Activated T-cell treated with anti-CD3 and anti-CD28 coated beads, Interleukin-2, amount 50 U/mL, for 48 hours (primary cell): ENCODE data around the gene ARHGAP28.
"Not testable (repeated sequence)": the region's sequence is repeated elsewhere in the genome, so short reads cannot be mapped to it uniquely, and the experiment has no call there.

Experiments used
- DNase-seq, 2 experiments: peaks; one replicate each; pipeline ENCODE4 v3.0.0-alpha.2; 2020

The ARHGAP28 gene

GRCh38 chr18:6776188-6776587, 46.7 kb downstream of the ARHGAP28 start:
- no peak for DNase-seq

GRCh38 chr18:6777509-6777908, 48.0 kb downstream of the ARHGAP28 start:
- no peak for DNase-seq

GRCh38 chr18:6778459-6779247, 49.1 kb downstream of the ARHGAP28 start:
- no peak for DNase-seq

- DNase-seq: no peak
Observed at GRCh38 chr18:6781142-6781714, 51.7 kb downstream of the ARHGAP28 start.

- no peak for DNase-seq
Observed at GRCh38 chr18:6781796-6782195, 52.3 kb downstream of the ARHGAP28 start.

- no peak for DNase-seq
Observed at GRCh38 chr18:6782861-6783260, 53.3 kb downstream of the ARHGAP28 start.

- DNase-seq: no peak
Observed at GRCh38 chr18:6784046-6784445, 54.5 kb downstream of the ARHGAP28 start.

GRCh38 chr18:6785001-6785400, 55.5 kb downstream of the ARHGAP28 start:
- DNase-seq: no peak

- no peak for DNase-seq
Observed at GRCh38 chr18:6785411-6785810, 55.9 kb downstream of the ARHGAP28 start.

GRCh38 chr18:6792391-6792790, 62.9 kb downstream of the ARHGAP28 start:
- DNase-seq: no peak

- no peak for DNase-seq
Observed at GRCh38 chr18:6793455-6793854, 63.9 kb downstream of the ARHGAP28 start.

- no peak for DNase-seq
Observed at GRCh38 chr18:6793986-6794385, 64.5 kb downstream of the ARHGAP28 start.

- no peak for DNase-seq
Observed at GRCh38 chr18:6795307-6795706, 65.8 kb downstream of the ARHGAP28 start.

GRCh38 chr18:6796511-6796910, 67.0 kb downstream of the ARHGAP28 start:
- no peak for DNase-seq

- DNase-seq: no peak
Observed at GRCh38 chr18:6797171-6797570, 67.7 kb downstream of the ARHGAP28 start.

GRCh38 chr18:6798896-6799295, 69.4 kb downstream of the ARHGAP28 start:
- DNase-seq: no peak

- not testable (repeated sequence) for DNase-seq
Observed at GRCh38 chr18:6800309-6800708, 70.8 kb downstream of the ARHGAP28 start.

GRCh38 chr18:6807515-6808257, 78.2 kb downstream of the ARHGAP28 start:
- DNase-seq: no peak

GRCh38 chr18:6810191-6810590, 80.7 kb downstream of the ARHGAP28 start:
- DNase-seq: no peak

- no peak for DNase-seq
Observed at GRCh38 chr18:6811816-6812215, 82.3 kb downstream of the ARHGAP28 start.

- DNase-seq: no peak
Observed at GRCh38 chr18:6814882-6815425, 85.4 kb downstream of the ARHGAP28 start.

- no peak for DNase-seq
Observed at GRCh38 chr18:6816154-6816553, 86.6 kb downstream of the ARHGAP28 start.

GRCh38 chr18:6819332-6819731, 89.8 kb downstream of the ARHGAP28 start:
- no peak for DNase-seq

GRCh38 chr18:6820314-6820713, 90.8 kb downstream of the ARHGAP28 start:
- no peak for DNase-seq
